Nephron progenitor cell (in vitro differentiated cells): ENCODE measurements around the gene NUP133.

Source experiments
- DNase-seq: peaks from one replicate; pipeline ENCODE4 v3.0.0; 2021
- H3K27ac Mint-ChIP-seq: 2 replicates; pipeline ENCODE4 v1.8.0; 2021; ENCODE audit warnings: mild to moderate bottlenecking, moderate library complexity, mixed read lengths
- H3K27me3 Mint-ChIP-seq: 2 replicates; pipeline ENCODE4 v1.8.0; 2021; ENCODE audit warnings: mild to moderate bottlenecking, low read depth, mixed read lengths; ENCODE audit not compliant: poor library complexity
- H3K36me3 Mint-ChIP-seq: 2 replicates; pipeline ENCODE4 v1.8.0; 2021; ENCODE audit warnings: low read depth, mixed read lengths
- H3K4me1 Mint-ChIP-seq: 2 replicates; pipeline ENCODE4 v1.8.0; 2021; ENCODE audit warnings: mixed read lengths
- H3K4me3 Mint-ChIP-seq: 2 replicates; pipeline ENCODE4 v1.8.0; 2021; ENCODE audit warnings: mild to moderate bottlenecking, moderate library complexity, mixed read lengths
- H3K9me3 Mint-ChIP-seq: 2 replicates; pipeline ENCODE4 v1.8.0; 2021; ENCODE audit warnings: mild to moderate bottlenecking, moderate library complexity, mixed read lengths
- TF ChIP-seq, protein P1 (sequence below): fragments of 200-600 bp; sonication (generic); IDR thresholded peaks from 2 replicates; pipeline ENCODE4 v1.5.0; 2021; ENCODE audit warnings: antibody characterized with exemption

The NUP133 gene

DNA sequence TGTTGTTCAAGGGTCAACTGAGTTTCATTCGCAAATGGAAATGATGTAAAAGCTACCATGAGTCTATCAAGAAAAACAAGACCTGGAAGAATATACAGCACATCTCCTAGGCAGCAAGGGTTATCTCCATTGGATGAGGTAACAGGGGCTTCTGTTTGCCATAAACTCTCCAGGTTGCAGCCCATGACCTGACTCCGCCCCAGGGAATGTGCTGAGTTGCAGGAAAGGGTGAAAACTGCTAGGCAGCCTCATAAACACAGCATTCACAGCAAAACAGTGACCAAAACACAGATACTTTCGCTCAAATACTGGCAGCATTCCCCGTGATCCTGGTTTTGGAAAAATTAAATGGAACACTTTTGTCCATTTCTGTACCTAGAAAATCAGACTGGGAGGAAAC, 54.1 kb downstream of the NUP133 start:
- Mint-ChIP-seq H3K9me3 (no peaks in the 10 kb centered on the region), H3K27ac (no peak overlapping the region)
- DNase-seq: no peak

DNA sequence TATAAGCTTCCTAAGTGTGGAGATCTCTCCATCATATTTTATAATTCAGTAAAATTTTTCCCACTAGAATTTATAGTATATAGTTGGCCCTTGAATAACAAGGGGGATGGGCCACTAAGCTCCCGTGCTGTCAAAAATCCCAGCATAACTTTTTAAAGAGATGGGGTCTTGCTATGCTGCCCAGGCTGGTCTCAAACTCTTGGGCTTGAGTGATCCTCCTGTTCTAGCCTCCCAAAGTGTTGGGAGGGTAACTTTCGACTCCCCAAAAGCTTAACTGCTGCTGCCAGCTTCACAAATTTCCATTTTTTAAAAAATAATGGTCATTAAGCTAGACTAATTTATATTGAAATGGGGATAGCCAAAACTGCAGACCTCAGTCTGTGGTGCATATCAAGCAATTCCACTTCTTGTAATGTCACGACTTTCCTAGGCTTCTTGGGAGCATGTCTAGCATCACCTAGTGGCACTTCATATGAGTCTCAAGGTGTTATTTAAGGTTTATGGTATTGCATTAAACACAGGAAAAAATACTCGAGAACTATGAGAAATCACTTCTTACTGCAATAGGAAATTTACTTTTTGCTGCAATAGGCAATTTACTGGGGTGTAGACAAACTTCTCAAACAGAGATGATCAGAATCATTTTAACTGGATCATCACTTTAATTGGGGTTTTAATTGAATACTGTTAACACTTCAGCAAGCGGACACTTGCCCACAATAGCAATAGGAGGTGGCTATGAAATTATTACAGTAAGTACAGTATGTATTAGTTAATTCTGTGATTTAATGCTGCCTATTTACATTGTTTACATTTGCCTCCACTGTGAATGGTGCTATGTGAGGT, 55.0 kb downstream of the NUP133 start:
- H3K27ac Mint-ChIP-seq: no peak overlapping the region
- H3K36me3 Mint-ChIP-seq: peaks cover 47% of the 10 kb centered on the region
- no peaks in the 10 kb centered on the region for H3K9me3 Mint-ChIP-seq
- DNase-seq: no peak
- TF ChIP-seq, protein P1, sequence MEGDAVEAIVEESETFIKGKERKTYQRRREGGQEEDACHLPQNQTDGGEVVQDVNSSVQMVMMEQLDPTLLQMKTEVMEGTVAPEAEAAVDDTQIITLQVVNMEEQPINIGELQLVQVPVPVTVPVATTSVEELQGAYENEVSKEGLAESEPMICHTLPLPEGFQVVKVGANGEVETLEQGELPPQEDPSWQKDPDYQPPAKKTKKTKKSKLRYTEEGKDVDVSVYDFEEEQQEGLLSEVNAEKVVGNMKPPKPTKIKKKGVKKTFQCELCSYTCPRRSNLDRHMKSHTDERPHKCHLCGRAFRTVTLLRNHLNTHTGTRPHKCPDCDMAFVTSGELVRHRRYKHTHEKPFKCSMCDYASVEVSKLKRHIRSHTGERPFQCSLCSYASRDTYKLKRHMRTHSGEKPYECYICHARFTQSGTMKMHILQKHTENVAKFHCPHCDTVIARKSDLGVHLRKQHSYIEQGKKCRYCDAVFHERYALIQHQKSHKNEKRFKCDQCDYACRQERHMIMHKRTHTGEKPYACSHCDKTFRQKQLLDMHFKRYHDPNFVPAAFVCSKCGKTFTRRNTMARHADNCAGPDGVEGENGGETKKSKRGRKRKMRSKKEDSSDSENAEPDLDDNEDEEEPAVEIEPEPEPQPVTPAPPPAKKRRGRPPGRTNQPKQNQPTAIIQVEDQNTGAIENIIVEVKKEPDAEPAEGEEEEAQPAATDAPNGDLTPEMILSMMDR: peak; percentile 32
- H3K4me3 Mint-ChIP-seq: no peak overlapping the region
- H3K27me3 Mint-ChIP-seq: no peaks in the 10 kb centered on the region
- peaks cover 8% of the 10 kb centered on the region for H3K4me1 Mint-ChIP-seq

More for the DNA sequence above, 54.1 kb downstream of the NUP133 start:
- peaks cover 8% of the 10 kb centered on the region for H3K4me1 Mint-ChIP-seq
- H3K4me3 Mint-ChIP-seq: no peak overlapping the region
- TF ChIP-seq, protein P1: no peak
- H3K36me3 Mint-ChIP-seq: peaks cover 43% of the 10 kb centered on the region
- H3K27me3 Mint-ChIP-seq: no peaks in the 10 kb centered on the region

DNA sequence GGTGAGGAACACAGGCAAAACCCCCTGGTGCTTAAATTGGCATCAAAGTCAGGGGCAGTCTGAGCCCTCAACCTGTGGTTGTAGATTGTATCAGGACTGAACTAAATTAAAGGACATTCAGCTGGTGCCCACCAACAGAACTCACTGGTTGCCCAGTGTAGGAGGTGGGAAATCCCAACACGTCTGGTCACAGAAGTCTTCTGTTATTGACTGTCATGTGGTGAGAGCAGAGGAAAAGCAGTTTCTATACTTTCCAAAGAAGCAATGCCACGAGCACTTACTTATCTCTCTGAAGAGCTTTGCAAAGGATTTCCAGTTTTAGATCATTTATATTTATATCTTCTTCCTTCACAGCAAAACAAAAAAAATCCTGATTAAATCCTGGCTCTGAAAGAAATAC, 59.3 kb downstream of the NUP133 start:
- TF ChIP-seq, protein P1: no peak
- Mint-ChIP-seq H3K36me3 (peaks cover 65% of the 10 kb centered on the region), H3K9me3 (no peaks in the 10 kb centered on the region), H3K4me3 (no peak overlapping the region), H3K27ac (no peak overlapping the region), H3K4me1 (no peaks in the 10 kb centered on the region), H3K27me3 (no peaks in the 10 kb centered on the region)
- no peak for DNase-seq

DNA sequence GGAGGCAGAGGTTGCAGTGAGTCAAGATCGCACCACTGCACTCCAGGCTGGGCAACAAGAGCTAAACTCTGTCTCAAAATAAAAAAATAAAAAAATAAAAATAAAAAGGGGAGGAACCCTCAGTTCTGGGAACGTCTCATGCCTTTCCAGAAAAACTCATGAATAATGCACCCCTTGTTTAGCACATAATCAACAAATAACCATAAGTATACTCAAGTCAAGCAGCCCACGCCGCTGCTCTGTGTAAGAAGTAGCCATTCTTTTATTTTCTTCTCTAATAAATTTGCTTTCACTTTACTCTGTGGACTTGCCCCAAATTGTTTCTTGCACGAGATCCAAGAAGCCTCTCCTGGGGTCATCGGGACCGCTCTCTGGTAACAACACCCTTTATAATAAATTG, 59.8 kb downstream of the NUP133 start:
- DNase-seq: no peak
- H3K27ac Mint-ChIP-seq: no peak overlapping the region
- no peaks in the 10 kb centered on the region for H3K27me3 Mint-ChIP-seq
- H3K9me3 Mint-ChIP-seq: no peaks in the 10 kb centered on the region
- H3K36me3 Mint-ChIP-seq: peaks cover 65% of the 10 kb centered on the region
- no peak overlapping the region for H3K4me3 Mint-ChIP-seq
- no peaks in the 10 kb centered on the region for H3K4me1 Mint-ChIP-seq
- TF ChIP-seq, protein P1: no peak

DNA sequence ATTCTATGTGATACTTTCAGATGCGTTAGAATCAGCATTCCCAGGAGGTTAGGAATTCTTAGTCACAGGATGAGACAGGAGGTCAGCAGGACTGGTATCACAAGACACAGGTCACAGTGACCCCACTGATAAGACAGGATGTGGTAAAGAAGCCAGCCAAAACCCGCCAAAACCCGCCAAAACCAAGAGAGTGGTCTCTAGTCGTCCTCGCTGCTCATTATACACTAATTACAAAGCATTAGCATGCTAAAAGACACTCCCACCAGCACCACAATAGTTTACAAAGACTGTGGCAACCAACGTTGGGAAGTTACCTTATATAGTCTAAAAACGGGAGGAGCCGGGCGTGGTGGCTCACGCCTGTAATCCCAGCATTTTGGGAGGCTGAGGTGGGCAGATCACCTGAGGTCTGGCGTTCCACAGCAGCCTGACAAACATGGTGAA, 60.3 kb downstream of the NUP133 start:
- H3K4me1 Mint-ChIP-seq: no peaks in the 10 kb centered on the region
- no peak overlapping the region for H3K4me3 Mint-ChIP-seq
- no peaks in the 10 kb centered on the region for H3K9me3 Mint-ChIP-seq
- H3K27me3 Mint-ChIP-seq: no peaks in the 10 kb centered on the region
- TF ChIP-seq, protein P1: no peak
- DNase-seq: no peak
- peaks cover 65% of the 10 kb centered on the region for H3K36me3 Mint-ChIP-seq
- peak overlapping the region; percentile 48 for H3K27ac Mint-ChIP-seq

DNA sequence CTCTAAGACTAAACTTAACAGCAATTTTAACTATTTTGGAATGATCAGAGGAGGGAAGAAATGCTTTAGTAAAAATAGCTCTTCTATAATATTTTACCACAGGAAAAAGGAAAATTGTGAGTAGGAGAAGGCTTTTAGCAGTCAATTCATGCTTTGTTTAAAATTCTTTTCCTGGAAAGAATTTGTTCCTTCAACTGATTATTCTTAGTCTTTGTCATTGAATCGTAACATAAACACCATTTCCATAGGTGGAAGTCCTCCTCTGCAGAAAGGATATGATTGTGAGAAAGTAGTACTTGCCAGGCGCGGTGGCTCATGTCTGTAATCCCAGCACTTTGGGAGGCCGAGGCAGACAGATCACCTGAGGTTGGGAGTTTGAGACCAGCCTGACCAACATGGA, 62.3 kb downstream of the NUP133 start:
- TF ChIP-seq, protein P1: no peak
- Mint-ChIP-seq H3K4me3 (no peak overlapping the region), H3K4me1 (no peaks in the 10 kb centered on the region), H3K36me3 (peaks cover 63% of the 10 kb centered on the region), H3K27me3 (no peaks in the 10 kb centered on the region), H3K9me3 (no peaks in the 10 kb centered on the region), H3K27ac (no peak overlapping the region)
- DNase-seq: no peak
